GM03348 (cell line): Measurements from ENCODE around the gene U2SURP.
"Not testable (repeated sequence)": the region's sequence is repeated elsewhere in the genome, so short reads cannot be mapped to it uniquely, and the experiment has no call there.

ENCODE experiments used
- DNase-seq: peaks from one replicate; pipeline ENCODE4 v3.0.0; 2012; ENCODE audit warnings: low spot score

The U2SURP gene

DNA sequence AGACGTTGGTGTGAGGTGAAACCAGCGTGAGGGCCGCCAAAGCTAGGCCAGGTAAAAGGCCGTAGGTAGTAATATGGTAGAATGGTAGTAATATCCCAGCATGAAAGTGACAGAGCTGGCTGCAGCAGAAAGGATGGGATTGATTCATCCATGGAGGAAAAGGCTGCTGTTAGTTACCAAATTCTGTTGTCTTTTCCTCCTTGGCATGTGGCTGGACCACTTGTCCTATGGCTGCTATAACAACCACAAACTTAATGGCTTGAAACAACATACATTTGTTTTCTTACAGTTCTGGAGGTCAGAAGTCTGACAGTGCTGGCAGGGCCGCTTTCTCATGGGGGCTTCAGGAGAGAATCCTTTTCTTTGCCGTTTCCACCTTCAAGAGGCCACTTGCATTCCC, 70.4 kb downstream of the U2SURP start:
- no peak for DNase-seq

- DNase-seq, result not testable (repeated sequence)
Measured at GRCh38 chr3:143072298-143073020, 71.1 kb downstream of the U2SURP start.

DNA sequence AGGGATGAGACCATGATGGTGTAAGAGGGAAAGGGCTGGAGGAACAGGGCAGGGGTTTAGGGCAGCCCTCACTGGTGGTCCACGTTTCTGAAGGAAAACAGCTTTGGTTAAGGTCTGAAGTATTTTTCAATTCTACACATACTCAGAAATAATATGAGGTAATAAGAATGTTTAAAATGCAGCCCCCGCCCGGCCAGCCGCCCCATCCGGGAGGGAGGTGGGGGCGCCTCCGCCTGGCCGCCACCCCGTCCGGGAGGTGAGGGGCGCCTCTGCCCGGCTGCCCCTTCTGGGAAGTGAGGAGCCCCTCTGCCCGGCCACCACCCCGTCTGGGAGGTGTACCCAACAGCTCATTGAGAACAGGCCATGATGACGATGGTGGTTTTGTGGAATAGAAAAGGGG, 72.2 kb downstream of the U2SURP start:
- DNase-seq, result not testable (repeated sequence)

DNA sequence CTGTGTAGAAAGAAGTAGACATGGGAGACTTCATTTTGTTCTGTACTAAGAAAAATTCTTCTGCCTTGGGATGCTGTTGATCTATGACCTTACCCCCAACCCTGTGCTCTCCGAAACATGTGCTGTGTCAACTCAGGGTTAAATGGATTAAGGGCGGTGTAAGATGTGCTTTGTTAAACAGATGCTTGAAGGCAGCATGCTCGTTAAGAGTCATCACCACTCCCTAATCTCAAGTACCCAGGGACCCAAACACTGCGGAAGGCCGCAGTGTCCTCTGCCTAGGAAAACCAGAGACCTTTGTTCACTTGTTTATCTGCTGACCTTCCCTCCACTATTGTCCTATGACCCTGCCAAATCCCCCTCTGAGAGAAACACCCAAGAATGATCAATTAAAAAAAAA, 72.6 kb downstream of the U2SURP start:
- DNase-seq, result not testable (repeated sequence)

- DNase-seq, result peak; percentile 69
Measured at GRCh38 chr3:143078883-143079282, 77.5 kb downstream of the U2SURP start.

DNA sequence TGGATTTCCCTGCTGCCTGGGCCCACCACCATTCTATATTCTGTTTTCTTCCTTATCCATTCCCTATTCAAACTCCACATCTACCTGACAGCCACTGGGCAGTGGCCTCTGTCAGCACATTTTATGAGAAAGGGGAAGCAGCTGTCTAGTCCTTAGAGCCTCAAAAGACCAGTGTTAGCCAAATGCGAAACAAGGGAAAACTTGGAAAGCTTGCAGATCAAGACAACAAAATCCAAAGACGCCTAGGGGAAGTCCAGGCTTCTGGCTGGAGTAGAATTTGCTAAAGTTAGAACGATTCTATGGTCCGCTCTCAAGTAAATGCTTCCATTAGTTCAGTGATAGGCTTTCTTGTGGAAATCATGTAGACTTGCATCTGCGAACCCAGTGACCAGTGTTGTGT, 78.8 kb downstream of the U2SURP start:
- no peak for DNase-seq

DNA sequence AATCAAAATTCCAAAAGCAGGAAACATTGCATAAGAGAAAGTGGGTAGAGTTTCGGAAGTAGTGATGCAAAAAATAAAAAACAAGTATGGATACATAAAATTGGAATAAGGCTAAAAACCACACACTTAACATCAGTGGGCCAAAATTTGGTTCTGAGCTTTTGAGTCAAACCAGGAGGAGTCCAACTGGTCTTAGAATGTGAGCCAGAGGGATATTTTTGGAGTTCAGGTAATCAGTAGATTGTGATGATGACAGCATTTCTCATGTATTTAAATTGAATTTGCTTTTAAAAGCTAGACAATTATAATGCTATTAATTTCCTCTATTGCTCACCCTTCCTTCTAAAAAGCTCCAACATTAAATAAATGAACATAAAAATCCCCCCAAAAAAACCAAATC, 80.0 kb downstream of the U2SURP start:
- no peak for DNase-seq

DNA sequence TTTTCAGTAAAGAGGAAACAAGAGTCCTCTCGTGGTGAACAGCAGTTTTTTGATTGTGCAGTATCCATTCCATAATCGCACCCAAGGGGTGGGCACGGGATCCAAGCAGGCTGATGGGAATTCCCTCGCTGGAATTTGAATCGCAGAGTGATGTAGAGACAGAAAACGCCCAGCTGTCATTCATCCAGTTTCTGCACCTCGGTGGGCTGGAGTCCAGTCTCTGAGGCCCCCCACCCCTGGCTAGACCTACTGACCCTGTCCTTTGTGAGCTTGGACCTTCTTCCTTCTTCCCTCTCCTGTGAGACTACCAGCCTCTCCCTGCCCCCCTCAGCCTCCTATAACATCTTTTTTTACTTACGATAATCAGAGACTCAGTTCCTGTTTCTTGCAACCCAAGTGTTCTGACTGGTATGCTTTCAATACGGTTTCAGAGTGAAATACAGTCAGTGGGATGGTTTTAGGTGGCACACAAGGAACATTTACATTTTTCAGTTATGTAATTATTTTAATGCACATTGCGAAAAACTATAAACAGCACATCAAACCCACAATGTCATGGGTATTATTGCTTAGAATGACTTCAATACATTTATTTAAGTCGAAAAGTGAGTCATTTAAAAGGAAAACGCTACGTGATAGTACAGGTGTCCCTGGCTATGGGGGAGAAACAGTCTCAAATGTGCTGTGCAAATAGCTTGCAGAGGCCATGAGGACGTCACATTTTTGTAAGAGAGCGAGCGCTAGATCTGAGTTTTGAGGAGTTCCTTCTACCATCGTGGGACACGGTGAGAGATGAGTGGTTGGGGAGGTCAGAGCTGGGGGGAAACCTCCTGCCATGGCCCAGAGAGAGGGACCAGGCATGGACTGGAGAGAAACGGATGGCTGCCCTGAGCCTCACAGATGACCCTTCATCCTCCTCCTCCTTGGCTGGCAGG, 80.7 kb downstream of the U2SURP start:
- no peak for DNase-seq

- DNase-seq, result no peak
Measured at GRCh38 chr3:143083781-143084180, 82.4 kb downstream of the U2SURP start.

DNA sequence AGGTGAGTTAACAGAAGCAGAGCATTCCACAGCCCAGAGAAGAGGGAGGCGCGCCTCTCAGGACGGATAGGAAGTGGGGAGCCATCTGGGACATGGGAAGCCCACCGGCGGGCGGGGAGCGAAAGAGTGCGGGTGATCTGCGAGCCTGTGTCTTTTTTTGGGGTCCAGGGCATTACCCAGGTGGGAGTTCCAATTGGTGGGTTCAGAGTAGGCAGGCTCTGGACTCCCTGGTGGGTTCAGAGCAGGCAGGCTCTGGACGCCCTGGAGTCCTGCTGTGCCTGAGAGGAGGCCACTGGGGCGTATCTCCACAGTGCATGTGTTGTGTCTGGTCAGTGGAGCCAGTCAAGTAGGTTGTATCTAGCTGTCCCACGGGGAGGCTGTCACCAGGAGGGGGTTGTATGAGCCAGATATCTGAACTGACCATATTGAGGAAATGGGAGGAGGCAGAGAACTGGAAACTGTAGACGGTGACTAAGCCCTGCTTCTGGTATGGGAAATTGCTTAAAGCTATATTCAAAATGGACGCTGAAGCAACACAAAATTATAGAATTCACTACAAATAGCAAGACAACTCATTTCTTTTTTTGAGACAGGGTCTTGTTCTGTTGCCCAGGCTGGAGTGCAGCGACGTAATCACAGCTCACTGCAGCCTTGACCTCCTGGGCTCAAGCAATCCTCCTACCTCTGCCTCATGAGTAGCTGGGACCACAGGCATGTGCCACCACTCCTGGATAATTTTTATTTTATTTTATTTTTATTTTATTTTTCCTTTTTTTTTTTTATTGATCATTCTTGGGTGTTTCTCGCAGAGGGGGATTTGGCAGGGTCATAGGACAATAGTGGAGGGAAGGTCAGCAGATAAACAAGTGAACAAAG, 83.7 kb downstream of the U2SURP start:
- DNase-seq, result peak; percentile 44

- no peak for DNase-seq
Measured at GRCh38 chr3:143088835-143089234, 87.5 kb downstream of the U2SURP start.

DNA sequence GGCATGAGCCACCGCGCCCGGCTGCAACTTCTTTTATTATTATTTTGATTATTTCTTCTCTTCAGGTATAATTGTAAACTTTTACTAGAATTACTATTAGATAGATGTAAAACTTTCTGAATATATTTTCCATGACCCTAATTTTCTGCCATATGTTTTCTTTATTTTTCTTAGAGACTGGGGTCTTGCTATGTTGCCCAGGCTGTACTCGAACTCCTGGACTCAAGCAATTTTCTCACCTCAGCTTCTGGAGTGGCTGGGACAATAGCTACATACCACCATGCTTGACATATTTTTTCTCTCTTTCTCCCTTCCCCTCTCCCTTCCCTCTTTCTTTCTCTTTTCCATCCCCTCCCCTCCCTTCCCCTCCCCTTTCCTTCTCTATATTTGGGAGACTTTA, 88.6 kb downstream of the U2SURP start:
- DNase-seq, result no peak

- no peak for DNase-seq
Measured at GRCh38 chr3:143090486-143090885, 89.1 kb downstream of the U2SURP start.

DNA sequence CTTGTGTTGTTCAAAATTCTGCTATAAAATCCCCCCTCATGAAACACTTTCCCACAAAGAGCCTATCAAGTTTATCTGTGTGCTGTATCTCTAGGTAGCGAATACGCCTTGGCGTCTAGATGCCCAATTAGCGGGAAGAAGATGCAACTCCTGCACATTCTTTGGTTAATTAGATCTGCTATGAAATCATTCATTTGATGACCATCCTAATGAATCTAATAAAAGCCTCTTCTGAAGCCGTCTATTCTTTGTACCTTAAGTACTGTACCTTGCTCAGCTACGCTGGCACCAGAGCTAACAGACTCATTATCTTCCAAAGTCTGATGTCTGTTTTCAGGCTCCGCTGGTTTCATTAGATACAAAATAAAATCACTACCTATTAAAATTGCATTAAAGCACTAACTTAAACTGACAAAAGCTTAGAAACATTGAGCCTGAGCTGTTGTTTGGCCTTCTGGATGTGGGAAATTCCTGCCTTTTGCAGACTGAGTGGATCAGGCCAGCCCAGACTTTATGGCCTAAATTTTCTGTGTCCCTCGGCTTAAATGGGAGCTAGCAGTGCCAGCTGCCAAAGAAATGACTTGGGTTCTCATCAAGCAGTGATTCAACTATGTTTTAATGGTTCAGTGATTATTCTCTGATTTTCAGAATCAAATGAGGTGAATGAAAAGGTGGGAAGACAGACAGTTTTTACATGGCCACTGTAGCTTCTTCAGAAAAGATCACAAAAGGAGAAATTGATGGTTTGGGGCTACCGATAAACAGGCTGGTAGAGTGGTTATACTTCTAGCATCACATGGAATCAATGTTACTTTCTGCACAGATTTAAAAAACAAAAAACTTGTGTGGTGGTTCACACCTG, 89.8 kb downstream of the U2SURP start:
- no peak for DNase-seq

DNA sequence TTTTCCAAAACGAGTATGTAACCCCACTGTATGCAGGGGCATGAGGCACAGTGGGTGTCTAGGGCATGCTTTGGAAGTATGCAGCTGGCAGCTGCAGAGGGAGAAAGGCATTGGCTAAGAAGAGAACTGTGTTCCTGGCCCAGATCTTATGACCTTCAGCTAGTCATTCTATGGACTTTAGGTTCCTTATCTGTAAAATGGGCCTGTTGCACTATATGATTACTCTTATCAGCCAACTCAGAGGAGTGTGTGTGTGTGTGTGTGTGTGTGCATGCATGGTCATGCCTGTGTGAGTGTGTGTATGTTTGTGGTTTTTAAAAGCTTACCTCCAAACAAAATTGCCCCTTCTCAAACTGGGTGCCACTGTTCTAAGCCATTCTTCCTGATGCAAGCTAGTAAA, 90.8 kb downstream of the U2SURP start:
- DNase-seq, result no peak

DNA sequence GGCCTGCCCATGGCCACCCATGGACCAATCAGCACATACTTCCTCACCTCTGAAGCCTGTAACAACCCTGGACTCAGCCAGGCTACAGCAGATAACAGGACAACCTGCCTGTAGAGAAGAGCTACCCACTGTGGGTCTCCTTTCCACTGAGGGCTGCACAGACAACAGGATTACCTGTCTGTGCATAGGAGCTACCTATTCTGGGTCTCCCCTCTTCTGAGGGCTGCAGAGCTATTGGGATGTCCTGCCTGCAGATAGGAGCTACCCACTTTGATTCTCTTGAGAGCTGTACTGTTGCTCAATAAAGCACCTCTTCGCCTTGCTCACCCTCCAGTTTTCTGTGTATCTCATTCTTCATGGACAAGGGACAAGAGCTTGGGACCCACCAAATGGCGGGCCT, 94.4 kb downstream of the U2SURP start:
- no peak for DNase-seq

DNA sequence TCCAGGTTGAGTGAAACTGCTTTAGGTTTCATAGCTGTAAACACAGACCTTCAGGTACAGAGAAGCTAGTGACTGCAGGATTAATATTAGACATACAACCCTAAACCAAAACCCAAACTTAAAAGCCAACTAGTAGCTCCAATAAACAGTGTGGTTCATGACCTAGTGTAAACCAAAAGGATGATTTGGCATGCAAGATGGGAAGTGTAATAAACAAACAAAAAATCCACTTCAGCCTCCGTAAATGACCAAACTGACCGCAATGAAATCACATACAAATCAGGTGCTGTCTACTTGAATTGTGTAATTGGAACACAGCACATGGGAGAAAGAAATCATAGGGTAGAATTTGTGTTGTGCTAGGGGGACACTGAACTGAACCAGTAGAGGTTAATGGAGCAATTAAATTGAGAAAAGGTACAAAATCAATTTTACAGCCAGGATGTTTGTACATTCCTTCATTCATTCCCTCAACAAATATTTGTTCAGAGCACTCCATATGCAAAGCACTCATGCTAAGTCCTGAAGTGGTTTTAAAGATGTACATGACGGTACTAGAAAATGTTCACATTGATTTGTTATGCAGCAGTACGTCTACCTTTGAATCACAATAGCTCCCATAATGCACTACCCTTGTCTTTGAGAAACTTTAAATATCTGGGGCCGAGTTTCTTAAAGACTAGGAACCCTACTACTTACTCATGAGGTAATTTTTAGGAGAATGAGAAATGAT, 96.8 kb downstream of the U2SURP start:
- DNase-seq, result no peak

DNA sequence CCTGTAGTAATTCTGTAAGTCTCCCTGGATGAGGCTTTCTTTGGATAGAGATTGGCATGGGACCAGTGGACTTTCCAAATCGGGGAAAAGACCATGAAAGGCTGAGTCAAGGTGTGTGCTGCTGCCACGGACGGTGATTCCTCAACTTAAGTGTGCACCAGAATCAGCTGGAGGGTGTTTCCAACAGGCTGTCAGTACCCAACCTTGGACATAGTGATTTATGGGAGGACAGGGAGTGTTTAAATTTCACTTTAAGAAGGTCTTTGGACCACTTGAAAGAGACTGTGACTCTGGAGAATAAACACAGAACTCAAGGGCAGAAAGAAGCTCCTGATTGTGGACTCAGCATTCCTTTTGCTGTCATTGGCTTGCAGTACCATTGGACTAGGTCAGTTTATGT, 97.8 kb downstream of the U2SURP start:
- DNase-seq, result no peak

DNA sequence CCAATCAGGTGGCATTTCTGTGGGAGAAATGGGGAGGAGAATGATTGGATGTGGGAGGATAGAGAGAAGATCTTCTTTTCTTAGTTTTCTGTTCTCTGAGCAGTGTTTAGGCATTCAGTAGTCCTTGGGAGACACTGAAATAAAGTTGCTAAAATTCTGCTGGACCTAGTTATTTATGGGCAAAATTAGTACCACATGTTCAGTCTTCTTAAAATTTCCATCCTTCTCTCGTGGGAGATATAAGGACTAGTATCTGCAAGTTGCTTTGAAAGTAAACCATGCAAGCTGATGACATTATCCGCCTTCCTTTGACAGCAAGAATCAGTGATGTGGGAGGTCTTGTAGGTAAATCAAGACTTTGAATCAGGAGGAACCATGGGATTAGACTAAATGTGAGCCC, 98.3 kb downstream of the U2SURP start:
- DNase-seq, result no peak

GRCh38 chr3:143100451-143100850, 99.1 kb downstream of the U2SURP start:
- DNase-seq, result no peak
